ENCODE data around the gene HECW1.
"Not testable (repeated sequence)": the region's sequence is repeated elsewhere in the genome, so short reads cannot be mapped to it uniquely, and the experiment has no call there.

Gene HECW1

DNA sequence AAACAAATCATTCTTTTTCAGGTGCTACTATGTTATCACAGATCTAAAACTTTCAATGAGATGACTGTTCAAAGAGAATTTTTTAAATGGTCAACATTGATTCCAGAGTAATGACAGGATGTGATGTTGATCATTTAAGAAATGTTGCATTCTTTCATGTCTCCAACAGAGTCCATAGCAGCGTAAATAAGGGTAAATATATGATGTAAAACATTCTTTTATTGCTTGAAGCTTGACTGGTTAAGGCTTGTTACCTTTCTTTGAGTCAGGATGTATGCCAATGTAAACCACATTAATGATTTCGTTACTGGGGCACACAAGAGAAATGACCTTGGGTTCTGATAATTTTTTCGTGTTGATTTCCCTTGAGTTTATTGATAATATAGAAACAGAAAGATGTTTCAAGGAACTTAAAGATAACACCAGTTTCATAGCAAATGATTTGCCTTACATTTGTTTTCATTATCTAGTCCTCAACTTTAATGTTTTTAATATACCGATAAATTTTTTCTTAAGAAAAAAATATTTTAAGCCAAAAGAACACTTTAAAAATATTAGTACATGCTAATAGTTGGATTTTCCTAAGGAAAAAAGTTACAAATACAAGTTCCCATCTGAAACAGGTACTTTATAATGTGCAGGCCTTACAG is 473.9 kb downstream of the HECW1 start:
- DNase-seq, result no peak

- no peak for DNase-seq
Observed at GRCh38 chr7:43588477-43589132, 476.2 kb downstream of the HECW1 start.

GRCh38 chr7:43589133-43589478 is 476.7 kb downstream of the HECW1 start:
- no peak for DNase-seq

DNA sequence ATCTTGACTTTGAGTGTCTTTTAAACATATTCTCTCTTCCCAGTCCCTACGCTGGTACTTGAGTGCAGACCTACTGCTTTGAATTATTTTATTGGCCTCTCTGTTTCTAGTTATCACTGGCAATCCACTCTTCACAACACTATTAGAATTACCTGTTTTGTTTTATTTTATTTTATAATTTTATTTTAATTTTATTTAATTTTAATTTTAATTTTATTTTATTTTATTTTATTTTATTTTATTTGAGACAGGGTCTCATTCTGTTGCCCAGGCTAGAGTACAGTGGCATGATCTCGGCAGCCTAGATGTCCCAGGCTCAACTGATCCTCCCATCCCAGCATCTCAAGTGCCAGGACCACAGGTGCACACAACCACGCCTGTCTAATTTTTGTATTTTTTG is 477.3 kb downstream of the HECW1 start:
- DNase-seq, result no peak

DNA sequence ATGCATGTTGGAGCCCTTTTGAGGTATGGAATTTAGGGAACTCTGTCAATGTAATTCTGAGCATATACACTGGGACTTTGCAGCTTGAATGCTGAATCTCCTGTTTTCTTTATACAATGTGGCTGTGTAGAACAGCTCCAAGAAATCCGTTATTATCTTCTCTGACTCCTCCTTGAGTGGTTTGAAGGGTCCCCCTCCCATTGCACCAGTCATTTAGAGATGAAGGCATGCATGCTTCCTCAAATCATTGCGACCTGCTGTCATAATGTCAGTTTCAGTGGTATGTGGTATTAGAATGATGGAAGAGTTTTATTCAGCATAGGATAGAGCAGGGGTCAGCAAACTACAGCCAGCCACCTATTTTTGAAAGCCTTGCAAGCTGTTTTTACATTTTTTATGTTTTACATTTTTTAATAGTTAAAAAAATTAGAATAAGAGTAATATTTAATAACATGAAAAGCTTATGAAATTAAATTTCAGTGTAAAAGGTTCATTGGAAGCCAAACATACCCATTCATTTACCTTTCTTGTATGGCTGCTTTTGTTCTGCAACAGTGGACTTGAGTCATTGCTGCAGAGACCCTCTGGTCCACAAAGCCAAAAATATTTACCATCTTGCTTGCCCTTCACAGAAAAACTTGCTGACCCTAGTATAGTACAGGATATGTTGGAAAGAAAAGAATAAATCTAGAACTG is 478.6 kb downstream of the HECW1 start:
- no peak for DNase-seq

GRCh38 chr7:43591558-43592180 is 479.2 kb downstream of the HECW1 start:
- DNase-seq, result no peak

- DNase-seq, result no peak
Observed at GRCh38 chr7:43592326-43592725, 479.9 kb downstream of the HECW1 start.

- DNase-seq, result no peak
Observed at GRCh38 chr7:43593010-43593409, 480.6 kb downstream of the HECW1 start.

DNA sequence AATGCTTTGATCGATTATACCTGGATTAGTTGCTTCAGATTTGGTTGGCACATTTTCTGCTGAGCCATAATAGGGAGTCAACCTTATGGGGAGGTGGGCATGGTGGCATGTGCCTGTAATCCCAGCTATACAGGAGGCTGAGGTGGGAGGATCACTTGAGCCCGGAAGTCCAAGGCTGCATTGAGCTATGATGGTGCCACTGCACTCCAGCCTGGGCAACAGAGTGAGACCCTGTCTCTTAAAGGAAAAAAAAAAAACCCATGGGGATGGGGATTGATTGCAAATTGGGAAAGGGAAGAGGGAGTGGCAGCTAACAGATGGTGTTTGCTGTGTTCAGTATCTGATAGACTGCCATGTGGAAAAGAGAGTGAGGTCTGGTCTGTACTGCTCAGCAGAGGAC is 481.6 kb downstream of the HECW1 start:
- no peak for DNase-seq

DNA sequence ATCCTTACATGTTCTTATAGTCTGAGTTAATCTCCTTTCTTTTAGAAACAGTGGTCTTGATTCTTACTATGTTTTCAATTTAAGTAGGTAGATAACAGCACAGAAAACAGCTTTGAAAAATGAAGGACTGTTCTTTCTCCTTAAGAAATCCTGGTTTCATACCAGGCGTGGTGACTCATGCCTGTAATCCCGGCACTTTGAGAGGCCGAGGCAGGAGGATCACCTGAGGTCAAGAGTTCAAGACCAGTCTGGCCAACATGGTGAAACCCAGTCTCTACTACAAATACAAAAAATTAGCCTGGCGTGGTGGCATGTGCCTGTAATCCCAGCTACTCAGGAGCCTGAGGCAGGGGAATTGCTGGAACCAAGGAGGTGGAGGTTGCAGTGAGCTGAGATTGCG is 484.0 kb downstream of the HECW1 start:
- not testable (repeated sequence) for DNase-seq

DNA sequence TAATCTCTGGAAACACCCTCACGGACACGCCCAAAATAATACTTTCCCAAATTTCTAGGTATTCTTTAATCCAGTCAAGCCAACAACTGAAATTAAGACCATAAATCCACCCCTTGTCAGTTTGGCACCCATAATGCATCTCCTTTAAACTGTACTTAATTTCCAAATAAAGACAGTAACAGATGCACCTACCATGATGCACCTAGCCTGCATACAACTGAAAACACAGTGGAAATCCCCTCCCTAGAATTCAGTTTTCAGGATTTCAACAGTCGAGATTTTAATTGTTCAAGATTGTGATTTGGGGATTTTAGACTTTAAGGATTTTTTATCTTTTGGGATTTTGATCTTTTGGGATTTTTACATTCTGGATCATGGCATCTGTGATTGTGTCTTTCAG is 487.6 kb downstream of the HECW1 start:
- no peak for DNase-seq

- no peak for DNase-seq
Observed at GRCh38 chr7:43602256-43602655, 489.8 kb downstream of the HECW1 start.

GRCh38 chr7:43604251-43604650 is 491.8 kb downstream of the HECW1 start:
- DNase-seq, result no peak

- no peak for DNase-seq
Observed at GRCh38 chr7:43609097-43609496, 496.6 kb downstream of the HECW1 start.

DNA sequence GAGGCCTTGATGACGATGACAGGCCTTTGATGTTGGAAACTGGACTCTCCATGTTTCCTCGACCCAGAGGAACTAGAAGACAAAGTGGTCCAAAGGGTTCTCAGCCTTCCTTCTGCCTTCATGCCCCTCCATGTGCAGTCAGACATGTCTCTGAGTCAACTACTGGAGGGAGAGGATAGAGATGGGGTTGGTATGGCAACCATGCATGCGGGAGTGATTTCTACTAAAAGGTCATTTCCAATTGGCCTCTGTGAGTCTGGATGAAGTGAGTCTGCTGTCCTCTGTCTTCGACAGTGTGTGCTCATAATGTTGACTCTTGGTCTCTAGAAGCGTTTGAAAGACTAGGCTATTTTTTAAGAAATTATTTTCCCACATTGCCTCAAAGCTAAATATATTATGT is 499.7 kb downstream of the HECW1 start:
- DNase-seq, result no peak

- no peak for DNase-seq
Observed at GRCh38 chr7:43612599-43613589, 500.4 kb downstream of the HECW1 start.

All from activated gamma-delta T cell treated with Interleukin-2 at 50 U/mL for 16 hours (primary cell).